Right lobe of liver (tissue), 4 donors: ENCODE data around the gene DSCAM.

Experiments used
- CTCF ChIP-seq, 4 donors: fragments of 200-600 bp in 3 of 4; fragments of 450-650 bp in 1 of 4; IDR thresholded peaks; one replicate each; pipeline versions ENCODE4 v1.5.1 to v1.8.0; 2016 to 2022; ENCODE audit warnings: antibody characterized with exemption in 4 of 4, mild to moderate bottlenecking in 2 of 4
- POLR2A ChIP-seq: fragments of 450-650 bp; IDR thresholded peaks from one replicate; pipeline ENCODE4 v1.6.1; 2017; ENCODE audit warnings: antibody characterized with exemption, mild to moderate bottlenecking
- donor health status: DM: no; HTN: no; CAD: no.
- donor health status: DM: no; HTN: no; CAD: no.
- donor health status: DM: no; HTN: yes; CAD: no.

GRCh38 chr21:40646651-40647050, 200.3 kb downstream of the DSCAM start:
- TF ChIP-seq CTCF (IDR thresholded peaks at IDR 0.05) (no peak), POLR2A (no peak)
